HCT116 (cell line): ENCODE results near the gene KIAA1755. TPM values are rescaled to one million over a fixed set of nuclear protein-coding genes. Genes with fewer than 3 reads are reported as not detected.

Source experiments
- ATAC-seq: fragments of 200-7000 bp; cut with Tn5 transposase; 2 replicates; pipeline ENCODE4 v1.9.1; 2020; ENCODE audit warnings: mild to moderate bottlenecking, moderate library complexity
- BruUV-seq: library from RNA; stranded (reverse); fragments of 400-500 nt; replicated peaks from 2 replicates; lab custom pipeline; 2021; lab: Mats Ljungman, UMichigan
- CTCF ChIA-PET: fragments of 300-600 bp; sonication (Branson Sonifier 250); formaldehyde crosslinking; loops from one replicate; lab custom pipeline; 2021; ENCODE audit warnings: antibody characterized with exemption; lab: Charles Lee
- POLR2A ChIA-PET: fragments of 300-600, 350-600 bp; sonication (Branson Sonifier 250); formaldehyde crosslinking; loops from one replicate; lab custom pipeline; 2021; ENCODE audit warnings: antibody characterized with exemption; lab: Charles Lee
- RAD21 ChIA-PET, 2 experiments: fragments of 300-600 bp; sonication (Branson Sonifier 250); formaldehyde crosslinking; loops; one replicate each; lab custom pipeline; 2023; ENCODE audit warnings: low total read pairs in 2 of 2; ENCODE audit not compliant: uncharacterized antibody in 2 of 2, unreplicated experiment in 2 of 2, low non-redundant PET in 1 of 2; lab: Charles Lee
- DNase-seq: peaks from one replicate; pipeline ENCODE4 v3.0.0-alpha.2; 2010; ENCODE audit warnings: low read depth, low spot score
- H2AFZ ChIP-seq: fragments of 200-600 bp; shearing (Covaris generic), sonication (generic); 2 replicates; pipeline ENCODE4 v1.6.1; 2017; ENCODE audit warnings: low read depth, mixed run types, mixed read lengths, antibody characterized with exemption, low read length; ENCODE audit not compliant: poor library complexity, severe bottlenecking
- H3K27ac ChIP-seq: 2 replicates; pipeline ENCODE4 v1.5.1; 2012; ENCODE audit warnings: low read depth, low read length
- H3K27me3 ChIP-seq: fragments of 200-600 bp; sonication (generic); 2 replicates; pipeline ENCODE4 v1.6.1; 2016; ENCODE audit warnings: mixed run types, low read length, mixed read lengths; ENCODE audit not compliant: insufficient read depth
- H3K36me3 ChIP-seq, 2 experiments: fragments of 200-500 bp in 1 of 2; fragments of 200-600 bp in 1 of 2; sonication (Bioruptor generic) in 1 of 2; sonication (generic) in 1 of 2; 2 replicates each; pipeline versions ENCODE4 v1.5.1 to v1.6.1; 2014 to 2016; ENCODE audit warnings: low read length in 2 of 2, inconsistent platforms in 1 of 2, mixed read lengths in 1 of 2, mixed run types in 1 of 2; ENCODE audit not compliant: insufficient read depth in 2 of 2, control insufficient read depth in 1 of 2
- H3K4me1 ChIP-seq, 2 experiments: fragments of 200-600 bp in 1 of 2; sonication (generic) in 1 of 2; 2 replicates each; pipeline versions ENCODE4 v1.5.1 to v1.6.1; 2012 to 2017; ENCODE audit warnings: low read length in 2 of 2, inconsistent platforms in 1 of 2, mild to moderate bottlenecking in 1 of 2, mixed read lengths in 1 of 2, mixed run types in 1 of 2, moderate library complexity in 1 of 2; ENCODE audit not compliant: insufficient read depth in 2 of 2, control insufficient read depth in 1 of 2
- H3K4me2 ChIP-seq: fragments of 200-600 bp; sonication (generic); 2 replicates; pipeline ENCODE4 v1.6.1; 2017; ENCODE audit warnings: mixed run types, low read length, mixed read lengths
- H3K4me3 ChIP-seq, 2 experiments: fragments of 200-600 bp in 1 of 2; sonication (generic) in 1 of 2; replicated peaks in 1 of 2; 2 replicates each; pipeline ENCODE4 v1.5.1; 2011 to 2016; ENCODE audit warnings: low read length in 2 of 2, control low read depth in 1 of 2, low read depth in 1 of 2, mild to moderate bottlenecking in 1 of 2, mixed read lengths in 1 of 2, mixed run types in 1 of 2
- H3K79me2 ChIP-seq: fragments of 200-600 bp; sonication (generic); 2 replicates; pipeline ENCODE4 v1.6.1; 2017; ENCODE audit warnings: mild to moderate bottlenecking, mixed run types, low read length, moderate library complexity, mixed read lengths; ENCODE audit not compliant: insufficient read depth
- H3K9ac ChIP-seq: fragments of 200-600 bp; sonication (generic); 2 replicates; pipeline ENCODE4 v1.6.1; 2016; ENCODE audit warnings: low read length, mixed read lengths
- H3K9me2 ChIP-seq: fragments of 200-600 bp; sonication (generic), shearing (Covaris generic); 2 replicates; pipeline ENCODE4 v1.6.1; 2017; ENCODE audit warnings: mixed run types, mild to moderate bottlenecking, moderate library complexity; ENCODE audit not compliant: insufficient read depth
- H3K9me3 ChIP-seq, 2 experiments: fragments of 200-500 bp in 1 of 2; fragments of 200-600 bp in 1 of 2; sonication (Bioruptor generic) in 1 of 2; sonication (generic) in 1 of 2; 2 replicates each; pipeline ENCODE4 v1.6.1; 2014 to 2017; ENCODE audit warnings: low read length in 2 of 2, mixed read lengths in 2 of 2, inconsistent platforms in 1 of 2, low read depth in 1 of 2, mild to moderate bottlenecking in 1 of 2, mixed run types in 1 of 2, moderate library complexity in 1 of 2; ENCODE audit not compliant: control insufficient read depth in 1 of 2, insufficient read depth in 1 of 2
- H4K20me1 ChIP-seq: fragments of 200-600 bp; sonication (generic), shearing (Covaris generic); 2 replicates; pipeline ENCODE4 v1.6.1; 2017; ENCODE audit warnings: mixed run types, mild to moderate bottlenecking, moderate library complexity; ENCODE audit not compliant: insufficient read depth
- EGR1 ChIP-seq: IDR thresholded peaks from 2 replicates; pipeline ENCODE4 v1.6.1; 2012; ENCODE audit warnings: low read depth
- EZH2 ChIP-seq: fragments of 200-600 bp; sonication (generic); IDR thresholded peaks from 2 replicates; pipeline ENCODE4 v1.6.1; 2017; ENCODE audit warnings: antibody characterized with exemption, mixed run types
- EZH2phosphoT487 ChIP-seq: fragments of 200-600 bp; IDR thresholded peaks from 2 replicates; pipeline ENCODE4 v1.6.1; 2018; ENCODE audit warnings: antibody characterized with exemption, borderline replicate concordance
- FOSL1 ChIP-seq: IDR thresholded peaks from 2 replicates; pipeline ENCODE4 v1.6.1; 2012; ENCODE audit warnings: low read depth
- JUND ChIP-seq: IDR thresholded peaks from 2 replicates; pipeline ENCODE4 v1.6.1; 2012
- POLR2AphosphoS5 ChIP-seq: IDR thresholded peaks from 2 replicates; pipeline ENCODE4 v1.6.1; 2011; ENCODE audit warnings: mild to moderate bottlenecking, low read depth, low read length, moderate library complexity
- SIN3A ChIP-seq: IDR thresholded peaks from 2 replicates; pipeline ENCODE4 v1.6.1; 2012; ENCODE audit warnings: low read depth
- SRF ChIP-seq: IDR thresholded peaks from 2 replicates; pipeline ENCODE4 v1.6.1; 2012; ENCODE audit warnings: low read depth
- TCF7L2 ChIP-seq: IDR thresholded peaks from 2 replicates; pipeline ENCODE4 v1.7.0; 2011; ENCODE audit warnings: borderline replicate concordance, inconsistent platforms; ENCODE audit not compliant: insufficient read depth, insufficient read length; ENCODE audit errors: extremely low read depth
- YY1 ChIP-seq: IDR thresholded peaks from 2 replicates; pipeline ENCODE4 v1.6.1; 2011; ENCODE audit warnings: low read length, low read depth, moderate library complexity, mild to moderate bottlenecking; ENCODE audit not compliant: insufficient replicate concordance; ENCODE audit errors: extremely low read depth
- ZFX ChIP-seq: fragments of 450-650 bp; IDR thresholded peaks from 2 replicates; pipeline ENCODE4 v1.6.1; 2017
- ZNF274 ChIP-seq: fragments of 200-500 bp; sonication (Bioruptor generic); IDR thresholded peaks from 2 replicates; pipeline ENCODE4 v1.6.1; 2014; ENCODE audit warnings: mild to moderate bottlenecking, low read depth, low read length, inconsistent platforms
- intact Hi-C: fragments of 100-400 bp; cut with micrococcal nuclease; formaldehyde crosslinking; loops from 2 replicates; pipeline ENCODE4 v1.10.0; 2022
- total RNA-seq: library from RNA; stranded (reverse); gene quantifications from one replicate; pipeline ENCODE4 v1.2.1, GENCODE V29; 2021; ENCODE audit not compliant: unreplicated experiment
- TF ChIP-seq, protein P1 (sequence below): IDR thresholded peaks from 2 replicates; pipeline ENCODE4 v1.6.1; 2012; ENCODE audit warnings: low read depth
- TF ChIP-seq, protein P2 (sequence below), 3 experiments: fragments of 200-600 bp in 1 of 3; sonication (generic) in 1 of 3; IDR thresholded peaks in 2 of 3; conservative IDR thresholded peaks in 1 of 3; 2 replicates each; pipeline ENCODE4 v1.5.1; 2012 to 2017; ENCODE audit warnings: low read depth in 2 of 3, low read length in 2 of 3, antibody characterized with exemption in 1 of 3, borderline replicate concordance in 1 of 3, control low read depth in 1 of 3, mild to moderate bottlenecking in 1 of 3, mixed read lengths in 1 of 3, mixed run types in 1 of 3, moderate library complexity in 1 of 3; ENCODE audit not compliant: insufficient read depth in 1 of 3
- TF ChIP-seq, protein P3 (sequence below): IDR thresholded peaks from 2 replicates; pipeline ENCODE4 v1.6.1; 2012

KIAA1755 gene
- total RNA-seq, 1 experiment from 2014 or later, result not detected

DNA sequence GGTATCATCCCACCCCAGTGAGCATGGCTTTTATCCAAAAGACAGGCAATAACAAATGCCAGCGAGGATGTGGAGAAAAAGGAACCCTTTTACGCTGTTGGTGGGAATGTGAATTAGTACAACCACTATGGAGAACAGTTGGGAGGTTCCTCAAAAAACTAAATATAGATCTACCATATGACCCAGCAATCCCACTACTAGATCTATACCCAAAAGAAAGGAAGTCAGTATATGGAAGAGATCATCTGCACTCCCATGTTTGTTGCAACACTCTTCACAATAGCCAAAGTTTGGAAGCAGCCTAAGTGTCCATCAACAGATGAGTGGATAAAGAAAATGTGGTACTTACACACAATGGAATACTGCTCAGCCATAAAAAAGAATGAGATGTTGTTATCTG is 5.9 kb upstream of the KIAA1755 start:
- no peak overlapping the region for H3K4me3 ChIP-seq
- H3K79me2 ChIP-seq, result no peaks in the 10 kb centered on the region
- H3K27me3 ChIP-seq, result no peaks in the 10 kb centered on the region
- H3K4me1 ChIP-seq, result peaks cover 9% of the 10 kb centered on the region in 2 experiments
- ChIA-PET RAD21 (no interaction called here), POLR2A (no interaction called here), CTCF (no interaction called here)
- no peaks in the 10 kb centered on the region for H3K9me2 ChIP-seq
- H3K4me2 ChIP-seq, result no peak overlapping the region
- H3K9me3 ChIP-seq, result no peaks in the 10 kb centered on the region
- H3K27ac ChIP-seq, result no peak overlapping the region
- intact Hi-C loops, result no loop called here
- H4K20me1 ChIP-seq, result no peaks in the 10 kb centered on the region
- ATAC-seq, result no peak
- TF ChIP-seq EZH2 (no peak), ZFX (no peak), ZNF274 (no peak), FOSL1 (no peak), YY1 (no peak), POLR2AphosphoS5 (no peak), EGR1 (no peak), EZH2phosphoT487 (no peak), SRF (no peak), SIN3A (no peak), TCF7L2 (no peak), JUND (no peak)
- TF ChIP-seq, protein P1, sequence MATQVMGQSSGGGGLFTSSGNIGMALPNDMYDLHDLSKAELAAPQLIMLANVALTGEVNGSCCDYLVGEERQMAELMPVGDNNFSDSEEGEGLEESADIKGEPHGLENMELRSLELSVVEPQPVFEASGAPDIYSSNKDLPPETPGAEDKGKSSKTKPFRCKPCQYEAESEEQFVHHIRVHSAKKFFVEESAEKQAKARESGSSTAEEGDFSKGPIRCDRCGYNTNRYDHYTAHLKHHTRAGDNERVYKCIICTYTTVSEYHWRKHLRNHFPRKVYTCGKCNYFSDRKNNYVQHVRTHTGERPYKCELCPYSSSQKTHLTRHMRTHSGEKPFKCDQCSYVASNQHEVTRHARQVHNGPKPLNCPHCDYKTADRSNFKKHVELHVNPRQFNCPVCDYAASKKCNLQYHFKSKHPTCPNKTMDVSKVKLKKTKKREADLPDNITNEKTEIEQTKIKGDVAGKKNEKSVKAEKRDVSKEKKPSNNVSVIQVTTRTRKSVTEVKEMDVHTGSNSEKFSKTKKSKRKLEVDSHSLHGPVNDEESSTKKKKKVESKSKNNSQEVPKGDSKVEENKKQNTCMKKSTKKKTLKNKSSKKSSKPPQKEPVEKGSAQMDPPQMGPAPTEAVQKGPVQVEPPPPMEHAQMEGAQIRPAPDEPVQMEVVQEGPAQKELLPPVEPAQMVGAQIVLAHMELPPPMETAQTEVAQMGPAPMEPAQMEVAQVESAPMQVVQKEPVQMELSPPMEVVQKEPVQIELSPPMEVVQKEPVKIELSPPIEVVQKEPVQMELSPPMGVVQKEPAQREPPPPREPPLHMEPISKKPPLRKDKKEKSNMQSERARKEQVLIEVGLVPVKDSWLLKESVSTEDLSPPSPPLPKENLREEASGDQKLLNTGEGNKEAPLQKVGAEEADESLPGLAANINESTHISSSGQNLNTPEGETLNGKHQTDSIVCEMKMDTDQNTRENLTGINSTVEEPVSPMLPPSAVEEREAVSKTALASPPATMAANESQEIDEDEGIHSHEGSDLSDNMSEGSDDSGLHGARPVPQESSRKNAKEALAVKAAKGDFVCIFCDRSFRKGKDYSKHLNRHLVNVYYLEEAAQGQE, result no peak
- TF ChIP-seq, protein P2, sequence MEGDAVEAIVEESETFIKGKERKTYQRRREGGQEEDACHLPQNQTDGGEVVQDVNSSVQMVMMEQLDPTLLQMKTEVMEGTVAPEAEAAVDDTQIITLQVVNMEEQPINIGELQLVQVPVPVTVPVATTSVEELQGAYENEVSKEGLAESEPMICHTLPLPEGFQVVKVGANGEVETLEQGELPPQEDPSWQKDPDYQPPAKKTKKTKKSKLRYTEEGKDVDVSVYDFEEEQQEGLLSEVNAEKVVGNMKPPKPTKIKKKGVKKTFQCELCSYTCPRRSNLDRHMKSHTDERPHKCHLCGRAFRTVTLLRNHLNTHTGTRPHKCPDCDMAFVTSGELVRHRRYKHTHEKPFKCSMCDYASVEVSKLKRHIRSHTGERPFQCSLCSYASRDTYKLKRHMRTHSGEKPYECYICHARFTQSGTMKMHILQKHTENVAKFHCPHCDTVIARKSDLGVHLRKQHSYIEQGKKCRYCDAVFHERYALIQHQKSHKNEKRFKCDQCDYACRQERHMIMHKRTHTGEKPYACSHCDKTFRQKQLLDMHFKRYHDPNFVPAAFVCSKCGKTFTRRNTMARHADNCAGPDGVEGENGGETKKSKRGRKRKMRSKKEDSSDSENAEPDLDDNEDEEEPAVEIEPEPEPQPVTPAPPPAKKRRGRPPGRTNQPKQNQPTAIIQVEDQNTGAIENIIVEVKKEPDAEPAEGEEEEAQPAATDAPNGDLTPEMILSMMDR (IDR thresholded peaks at IDR 0.05 in 2 of 3, conservative IDR thresholded peaks at IDR 0.05 in 1 of 3; ENCODE audit: borderline replicate concordance in 1 of 3, insufficient read depth in 1 of 3, low read depth in 2 of 3, low read length in 2 of 3), result no peak
- TF ChIP-seq, protein P3, sequence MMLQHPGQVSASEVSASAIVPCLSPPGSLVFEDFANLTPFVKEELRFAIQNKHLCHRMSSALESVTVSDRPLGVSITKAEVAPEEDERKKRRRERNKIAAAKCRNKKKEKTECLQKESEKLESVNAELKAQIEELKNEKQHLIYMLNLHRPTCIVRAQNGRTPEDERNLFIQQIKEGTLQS, result no peak
- no peaks in the 10 kb centered on the region for H3K36me3 ChIP-seq
- no peak overlapping the region for H2AFZ ChIP-seq
- no peak for DNase-seq
- no peak overlapping the region for H3K9ac ChIP-seq
- no TSS peak for BruUV-seq
